Measurements from ENCODE around the gene BCAS3. TPM values are rescaled to one million over a fixed set of nuclear protein-coding genes. Genes with fewer than 3 reads are reported as not detected.

The BCAS3 gene
- polyA plus RNA-seq, 3 donors from 2014 or later = 26.3 to 53.8 (median 50.1) TPM

GRCh38 chr17:61366715-61367413 lies 689.2 kb downstream of the BCAS3 start:
- Mint-ChIP-seq H3K27me3 (ENCODE audit: low read depth in 3 of 3) (peaks cover 0 to 7% (median 1%) of the 10 kb centered on the region in 3 donors), H3K27ac (no peak overlapping the region), H3K4me3 (no peak overlapping the region), H3K9me3 (no peaks in the 10 kb centered on the region), H3K4me1 (no peaks in the 10 kb centered on the region), H3K36me3 (peaks cover 0 to 3% (median 0%) of the 10 kb centered on the region in 3 donors)
- no peak for DNase-seq

- DNase-seq = no peak
- Mint-ChIP-seq H3K36me3 (peaks cover 0 to 8% (median 0%) of the 10 kb centered on the region in 3 donors), H3K9me3 (no peaks in the 10 kb centered on the region), H3K4me3 (no peak overlapping the region), H3K27ac (no peak overlapping the region), H3K27me3 (ENCODE audit: low read depth in 3 of 3) (peaks cover 0 to 7% (median 1%) of the 10 kb centered on the region in 3 donors), H3K4me1 (no peaks in the 10 kb centered on the region)
Observed at GRCh38 chr17:61368049-61368831, 690.6 kb downstream of the BCAS3 start.

- Mint-ChIP-seq H3K27ac (no peak overlapping the region), H3K27me3 (ENCODE audit: low read depth in 3 of 3) (peaks cover 0 to 7% (median 1%) of the 10 kb centered on the region in 3 donors), H3K36me3 (peaks cover 0 to 8% (median 0%) of the 10 kb centered on the region in 3 donors), H3K9me3 (no peaks in the 10 kb centered on the region), H3K4me1 (no peaks in the 10 kb centered on the region), H3K4me3 (no peak overlapping the region)
- DNase-seq = no peak
Observed at GRCh38 chr17:61368832-61369450, 691.3 kb downstream of the BCAS3 start.

- Mint-ChIP-seq H3K27ac (no peak overlapping the region), H3K4me1 (no peaks in the 10 kb centered on the region), H3K36me3 (peaks cover 0 to 12% (median 0%) of the 10 kb centered on the region in 3 donors), H3K9me3 (no peaks in the 10 kb centered on the region), H3K4me3 (no peak overlapping the region), H3K27me3 (ENCODE audit: low read depth in 3 of 3) (peaks cover 0 to 3% (median 1%) of the 10 kb centered on the region in 3 donors)
- DNase-seq = no peak
Observed at GRCh38 chr17:61369751-61370150, 692.1 kb downstream of the BCAS3 start.

- no peaks in the 10 kb centered on the region for H3K4me1 Mint-ChIP-seq
- H3K9me3 Mint-ChIP-seq = no peaks in the 10 kb centered on the region
- peaks cover 0 to 3% (median 1%) of the 10 kb centered on the region in 3 donors for H3K27me3 Mint-ChIP-seq (ENCODE audit: low read depth in 3 of 3)
- no peak overlapping the region for H3K27ac Mint-ChIP-seq
- H3K36me3 Mint-ChIP-seq = peaks cover 0 to 12% (median 0%) of the 10 kb centered on the region in 3 donors
- no peak overlapping the region for H3K4me3 Mint-ChIP-seq
- DNase-seq = no peak
Observed at GRCh38 chr17:61371179-61371578, 693.5 kb downstream of the BCAS3 start.

- H3K9me3 Mint-ChIP-seq = peaks cover 0 to 2% (median 0%) of the 10 kb centered on the region in 6 donors
- no peaks in the 10 kb centered on the region for H3K4me1 Mint-ChIP-seq
- H3K27ac Mint-ChIP-seq = no peak overlapping the region
- H3K36me3 Mint-ChIP-seq = peaks cover 0 to 12% (median 0%) of the 10 kb centered on the region in 3 donors
- no peak overlapping the region for H3K4me3 Mint-ChIP-seq
- no peak for DNase-seq
- H3K27me3 Mint-ChIP-seq (ENCODE audit: low read depth in 3 of 3) = peaks cover 0 to 3% (median under 1%) of the 10 kb centered on the region in 3 donors
Observed at GRCh38 chr17:61371606-61372005, 694.0 kb downstream of the BCAS3 start.

GRCh38 chr17:61372436-61372835 lies 694.8 kb downstream of the BCAS3 start:
- Mint-ChIP-seq H3K27ac (no peak overlapping the region), H3K4me3 (no peak overlapping the region)

GRCh38 chr17:61376931-61377838 lies 699.5 kb downstream of the BCAS3 start:
- no peak for DNase-seq
- Mint-ChIP-seq H3K27ac (no peak overlapping the region), H3K36me3 (peaks cover 0 to 9% (median 0%) of the 10 kb centered on the region in 3 donors), H3K9me3 (peaks cover 0 to 2% (median 0%) of the 10 kb centered on the region in 6 donors), H3K4me1 (no peaks in the 10 kb centered on the region), H3K4me3 (no peak overlapping the region), H3K27me3 (ENCODE audit: low read depth in 3 of 3) (no peaks in the 10 kb centered on the region)

More at GRCh38 chr17:61372436-61372835, 694.8 kb downstream of the BCAS3 start:
- H3K36me3 Mint-ChIP-seq = peaks cover 0 to 12% (median 0%) of the 10 kb centered on the region in 3 donors
- H3K27me3 Mint-ChIP-seq (ENCODE audit: low read depth in 3 of 3) = peaks cover 0 to 3% (median 0%) of the 10 kb centered on the region in 3 donors
- no peak for DNase-seq
- no peaks in the 10 kb centered on the region for H3K4me1 Mint-ChIP-seq
- H3K9me3 Mint-ChIP-seq = peaks cover 0 to 2% (median 0%) of the 10 kb centered on the region in 6 donors

GRCh38 chr17:61378658-61379456 lies 701.2 kb downstream of the BCAS3 start:
- Mint-ChIP-seq H3K4me1 (no peaks in the 10 kb centered on the region), H3K27ac (no peak overlapping the region), H3K4me3 (no peak overlapping the region), H3K36me3 (peaks cover 0 to 7% (median 0%) of the 10 kb centered on the region in 3 donors), H3K27me3 (ENCODE audit: low read depth in 3 of 3) (no peaks in the 10 kb centered on the region), H3K9me3 (peaks cover 0 to 2% (median 0%) of the 10 kb centered on the region in 6 donors)
- DNase-seq = no peak

- no peak overlapping the region for H3K4me3 Mint-ChIP-seq
- no peaks in the 10 kb centered on the region for H3K27me3 Mint-ChIP-seq (ENCODE audit: low read depth in 3 of 3)
- DNase-seq = no peak
- no peaks in the 10 kb centered on the region for H3K4me1 Mint-ChIP-seq
- H3K27ac Mint-ChIP-seq = no peak overlapping the region
- H3K9me3 Mint-ChIP-seq = peaks cover 0 to 2% (median 0%) of the 10 kb centered on the region in 6 donors
- peaks cover 0 to 4% (median 0%) of the 10 kb centered on the region in 3 donors for H3K36me3 Mint-ChIP-seq
Observed at GRCh38 chr17:61379457-61380216, 702.0 kb downstream of the BCAS3 start.

- H3K9me3 Mint-ChIP-seq = peaks cover 0 to 2% (median 0%) of the 10 kb centered on the region in 6 donors
- no peaks in the 10 kb centered on the region for H3K4me1 Mint-ChIP-seq
- no peaks in the 10 kb centered on the region for H3K27me3 Mint-ChIP-seq (ENCODE audit: low read depth in 3 of 3)
- no peak overlapping the region for H3K27ac Mint-ChIP-seq
- no peak overlapping the region for H3K4me3 Mint-ChIP-seq
- DNase-seq = no peak
- peaks cover 0 to 3% (median 0%) of the 10 kb centered on the region in 3 donors for H3K36me3 Mint-ChIP-seq
Observed at GRCh38 chr17:61380217-61380835, 702.7 kb downstream of the BCAS3 start.

Data from immature natural killer cell (primary cell).